ENCODE results near the gene STATH. TPM values are rescaled to one million over a fixed set of nuclear protein-coding genes. Genes with fewer than 3 reads are reported as not detected.

Gene STATH
- total and polyA plus RNA-seq, 2 experiments from 2014 or later: not detected

DNA sequence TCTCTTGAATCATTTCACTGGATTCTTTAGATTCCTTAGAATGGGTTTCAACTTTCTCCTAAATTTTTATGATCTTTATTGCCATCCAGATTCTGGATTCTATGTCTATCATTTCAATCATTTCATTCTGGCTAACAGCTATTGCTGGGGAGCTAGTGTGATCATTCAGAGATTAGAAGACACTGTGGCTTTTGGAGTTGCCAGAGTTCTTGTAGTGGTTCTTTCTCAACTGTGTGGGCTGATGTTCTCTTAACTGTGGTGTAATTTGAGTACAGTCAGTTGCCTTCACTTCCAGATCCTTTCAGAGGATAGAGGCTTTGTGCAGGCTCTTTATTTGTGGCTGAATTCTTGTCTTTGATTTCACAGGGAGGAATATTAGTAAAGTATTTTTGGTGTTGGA lies 18.2 kb upstream of the STATH start (continued):
- no peak for TF ChIP-seq EZH2phosphoT487 (IDR thresholded peaks at IDR 0.05; ENCODE audit: unreplicated experiment)

DNA sequence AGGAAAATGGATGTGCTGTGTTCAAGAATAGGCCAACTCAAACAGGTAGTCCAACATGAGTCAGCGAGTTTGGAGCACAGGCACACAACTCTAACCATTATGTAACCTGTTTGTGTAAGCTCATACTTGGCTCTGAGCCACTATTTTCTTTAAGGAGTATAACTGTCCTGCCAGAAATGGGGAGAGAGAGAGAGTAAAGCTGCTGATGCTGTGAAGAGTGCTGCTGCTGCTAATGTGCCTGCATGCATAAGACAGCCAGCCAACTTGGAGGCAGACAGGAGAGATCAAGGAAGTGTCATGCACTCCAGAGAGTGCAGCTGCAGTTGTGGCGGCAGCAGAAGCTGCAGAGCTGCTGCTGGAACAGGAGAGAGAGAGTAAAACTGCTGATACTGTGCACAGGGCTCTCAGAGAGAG lies 11.7 kb upstream of the STATH start:
- Histone ChIP-seq H4K20me1 (replicated peaks; ENCODE audit: insufficient read depth) (no peaks in the 10 kb centered on the region), H3K27ac (ENCODE audit: low read depth) (no peak overlapping the region), H3F3A (replicated peaks; ENCODE audit: low read depth) (no peaks in the 10 kb centered on the region), H3K9me2 (ENCODE audit: insufficient read depth) (no peaks in the 10 kb centered on the region), H3K4me1 (ENCODE audit: insufficient read depth) (no peaks in the 10 kb centered on the region), H2AFZ (peak overlapping the region; percentile 43; the same call in 1 of the 2 replicates), H3K4me2 (no peak overlapping the region), H3K27me3 (ENCODE audit: insufficient read depth) (no peaks in the 10 kb centered on the region), H3K36me3 (ENCODE audit: insufficient read depth) (no peaks in the 10 kb centered on the region), H3K79me2 (replicated peaks; ENCODE audit: insufficient read depth) (no peaks in the 10 kb centered on the region), H3K4me3 (no peak overlapping the region)
- DNase-seq (ENCODE audit: low spot score) (peak; percentile 8), ATAC-seq (peak; percentile 66)
- Mint-ChIP-seq H3K9me3 (no peaks in the 10 kb centered on the region; the same call in 2 of the 3 replicates), H3K27me3 (ENCODE audit: insufficient read depth, low read depth, poor library complexity) (no peaks in the 10 kb centered on the region), H3K27ac (peak overlapping the region; percentile 76), H3K36me3 (ENCODE audit: low read depth) (no peaks in the 10 kb centered on the region), H3K4me3 (no peak overlapping the region), H3K4me1 (peaks cover 4% of the 10 kb centered on the region)
- TF ChIP-seq NANOG (IDR thresholded peaks at IDR 0.05; ENCODE audit: borderline replicate concordance) (no peak), EZH2phosphoT487 (IDR thresholded peaks at IDR 0.05; ENCODE audit: unreplicated experiment) (no peak), EZH2 (IDR thresholded peaks at IDR 0.05; ENCODE audit: low read depth, unreplicated experiment) (no peak), ZNF331 (CRISPR knock-in tag; IDR thresholded peaks at IDR 0.05; ENCODE audit: low read depth) (no peak), JUNB (IDR thresholded peaks at IDR 0.05; ENCODE audit: unreplicated experiment) (no peak), STAT1 (IDR thresholded peaks at IDR 0.05; ENCODE audit: unreplicated experiment) (no peak)
- TF ChIP-seq, protein P1, sequence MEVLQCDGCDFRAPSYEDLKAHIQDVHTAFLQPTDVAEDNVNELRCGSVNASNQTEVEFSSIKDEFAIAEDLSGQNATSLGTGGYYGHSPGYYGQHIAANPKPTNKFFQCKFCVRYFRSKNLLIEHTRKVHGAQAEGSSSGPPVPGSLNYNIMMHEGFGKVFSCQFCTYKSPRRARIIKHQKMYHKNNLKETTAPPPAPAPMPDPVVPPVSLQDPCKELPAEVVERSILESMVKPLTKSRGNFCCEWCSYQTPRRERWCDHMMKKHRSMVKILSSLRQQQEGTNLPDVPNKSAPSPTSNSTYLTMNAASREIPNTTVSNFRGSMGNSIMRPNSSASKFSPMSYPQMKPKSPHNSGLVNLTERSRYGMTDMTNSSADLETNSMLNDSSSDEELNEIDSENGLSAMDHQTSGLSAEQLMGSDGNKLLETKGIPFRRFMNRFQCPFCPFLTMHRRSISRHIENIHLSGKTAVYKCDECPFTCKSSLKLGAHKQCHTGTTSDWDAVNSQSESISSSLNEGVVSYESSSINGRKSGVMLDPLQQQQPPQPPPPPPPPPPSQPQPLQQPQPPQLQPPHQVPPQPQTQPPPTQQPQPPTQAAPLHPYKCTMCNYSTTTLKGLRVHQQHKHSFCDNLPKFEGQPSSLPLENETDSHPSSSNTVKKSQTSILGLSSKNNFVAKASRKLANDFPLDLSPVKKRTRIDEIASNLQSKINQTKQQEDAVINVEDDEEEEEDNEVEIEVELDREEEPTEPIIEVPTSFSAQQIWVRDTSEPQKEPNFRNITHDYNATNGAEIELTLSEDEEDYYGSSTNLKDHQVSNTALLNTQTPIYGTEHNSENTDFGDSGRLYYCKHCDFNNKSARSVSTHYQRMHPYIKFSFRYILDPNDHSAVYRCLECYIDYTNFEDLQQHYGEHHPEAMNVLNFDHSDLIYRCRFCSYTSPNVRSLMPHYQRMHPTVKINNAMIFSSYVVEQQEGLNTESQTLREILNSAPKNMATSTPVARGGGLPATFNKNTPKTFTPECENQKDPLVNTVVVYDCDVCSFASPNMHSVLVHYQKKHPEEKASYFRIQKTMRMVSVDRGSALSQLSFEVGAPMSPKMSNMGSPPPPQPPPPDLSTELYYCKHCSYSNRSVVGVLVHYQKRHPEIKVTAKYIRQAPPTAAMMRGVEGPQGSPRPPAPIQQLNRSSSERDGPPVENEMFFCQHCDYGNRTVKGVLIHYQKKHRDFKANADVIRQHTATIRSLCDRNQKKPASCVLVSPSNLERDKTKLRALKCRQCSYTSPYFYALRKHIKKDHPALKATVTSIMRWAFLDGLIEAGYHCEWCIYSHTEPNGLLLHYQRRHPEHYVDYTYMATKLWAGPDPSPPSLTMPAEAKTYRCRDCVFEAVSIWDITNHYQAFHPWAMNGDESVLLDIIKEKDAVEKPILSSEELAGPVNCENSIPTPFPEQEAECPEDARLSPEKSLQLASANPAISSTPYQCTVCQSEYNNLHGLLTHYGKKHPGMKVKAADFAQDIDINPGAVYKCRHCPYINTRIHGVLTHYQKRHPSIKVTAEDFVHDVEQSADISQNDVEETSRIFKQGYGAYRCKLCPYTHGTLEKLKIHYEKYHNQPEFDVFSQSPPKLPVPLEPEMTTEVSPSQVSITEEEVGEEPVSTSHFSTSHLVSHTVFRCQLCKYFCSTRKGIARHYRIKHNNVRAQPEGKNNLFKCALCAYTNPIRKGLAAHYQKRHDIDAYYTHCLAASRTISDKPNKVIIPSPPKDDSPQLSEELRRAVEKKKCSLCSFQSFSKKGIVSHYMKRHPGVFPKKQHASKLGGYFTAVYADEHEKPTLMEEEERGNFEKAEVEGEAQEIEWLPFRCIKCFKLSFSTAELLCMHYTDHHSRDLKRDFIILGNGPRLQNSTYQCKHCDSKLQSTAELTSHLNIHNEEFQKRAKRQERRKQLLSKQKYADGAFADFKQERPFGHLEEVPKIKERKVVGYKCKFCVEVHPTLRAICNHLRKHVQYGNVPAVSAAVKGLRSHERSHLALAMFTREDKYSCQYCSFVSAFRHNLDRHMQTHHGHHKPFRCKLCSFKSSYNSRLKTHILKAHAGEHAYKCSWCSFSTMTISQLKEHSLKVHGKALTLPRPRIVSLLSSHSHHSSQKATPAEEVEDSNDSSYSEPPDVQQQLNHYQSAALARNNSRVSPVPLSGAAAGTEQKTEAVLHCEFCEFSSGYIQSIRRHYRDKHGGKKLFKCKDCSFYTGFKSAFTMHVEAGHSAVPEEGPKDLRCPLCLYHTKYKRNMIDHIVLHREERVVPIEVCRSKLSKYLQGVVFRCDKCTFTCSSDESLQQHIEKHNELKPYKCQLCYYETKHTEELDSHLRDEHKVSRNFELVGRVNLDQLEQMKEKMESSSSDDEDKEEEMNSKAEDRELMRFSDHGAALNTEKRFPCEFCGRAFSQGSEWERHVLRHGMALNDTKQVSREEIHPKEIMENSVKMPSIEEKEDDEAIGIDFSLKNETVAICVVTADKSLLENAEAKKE (CRISPR knock-in tag; IDR thresholded peaks at IDR 0.05): no peak
- TF ChIP-seq, protein P2, sequence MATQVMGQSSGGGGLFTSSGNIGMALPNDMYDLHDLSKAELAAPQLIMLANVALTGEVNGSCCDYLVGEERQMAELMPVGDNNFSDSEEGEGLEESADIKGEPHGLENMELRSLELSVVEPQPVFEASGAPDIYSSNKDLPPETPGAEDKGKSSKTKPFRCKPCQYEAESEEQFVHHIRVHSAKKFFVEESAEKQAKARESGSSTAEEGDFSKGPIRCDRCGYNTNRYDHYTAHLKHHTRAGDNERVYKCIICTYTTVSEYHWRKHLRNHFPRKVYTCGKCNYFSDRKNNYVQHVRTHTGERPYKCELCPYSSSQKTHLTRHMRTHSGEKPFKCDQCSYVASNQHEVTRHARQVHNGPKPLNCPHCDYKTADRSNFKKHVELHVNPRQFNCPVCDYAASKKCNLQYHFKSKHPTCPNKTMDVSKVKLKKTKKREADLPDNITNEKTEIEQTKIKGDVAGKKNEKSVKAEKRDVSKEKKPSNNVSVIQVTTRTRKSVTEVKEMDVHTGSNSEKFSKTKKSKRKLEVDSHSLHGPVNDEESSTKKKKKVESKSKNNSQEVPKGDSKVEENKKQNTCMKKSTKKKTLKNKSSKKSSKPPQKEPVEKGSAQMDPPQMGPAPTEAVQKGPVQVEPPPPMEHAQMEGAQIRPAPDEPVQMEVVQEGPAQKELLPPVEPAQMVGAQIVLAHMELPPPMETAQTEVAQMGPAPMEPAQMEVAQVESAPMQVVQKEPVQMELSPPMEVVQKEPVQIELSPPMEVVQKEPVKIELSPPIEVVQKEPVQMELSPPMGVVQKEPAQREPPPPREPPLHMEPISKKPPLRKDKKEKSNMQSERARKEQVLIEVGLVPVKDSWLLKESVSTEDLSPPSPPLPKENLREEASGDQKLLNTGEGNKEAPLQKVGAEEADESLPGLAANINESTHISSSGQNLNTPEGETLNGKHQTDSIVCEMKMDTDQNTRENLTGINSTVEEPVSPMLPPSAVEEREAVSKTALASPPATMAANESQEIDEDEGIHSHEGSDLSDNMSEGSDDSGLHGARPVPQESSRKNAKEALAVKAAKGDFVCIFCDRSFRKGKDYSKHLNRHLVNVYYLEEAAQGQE (IDR thresholded peaks at IDR 0.05; ENCODE audit: unreplicated experiment): no peak

Measured in GM23338 (cell line).